GM23338 (cell line): Measurements from ENCODE around the gene PASK. TPM values are rescaled to one million over a fixed set of nuclear protein-coding genes. Genes with fewer than 3 reads are reported as not detected.

Source experiments
- ATAC-seq: fragments of 200-7000 bp; cut with Tn5 transposase; 3 replicates; pipeline ENCODE4 v1.9.1; 2020
- DNase-seq: peaks from one replicate; pipeline ENCODE4 v3.0.0-alpha.2; 2015; ENCODE audit warnings: low spot score
- H2AFZ ChIP-seq: fragments of 200-600 bp; sonication (generic); 2 replicates; pipeline ENCODE4 v1.8.0; 2016; ENCODE audit warnings: antibody characterized with exemption, mild to moderate bottlenecking, moderate library complexity
- H3F3A ChIP-seq: fragments of 200-600 bp; sonication (generic); replicated peaks from 2 replicates; pipeline ENCODE4 v1.8.0; 2017; ENCODE audit warnings: antibody characterized with exemption, mixed run types, low read depth
- H3K27ac ChIP-seq: fragments of 200-600 bp; sonication (generic); 2 replicates; pipeline ENCODE4 v1.6.1; 2016; ENCODE audit warnings: low read depth
- H3K27me3 ChIP-seq: fragments of 200-600 bp; sonication (generic); 2 replicates; pipeline ENCODE4 v1.8.0; 2016; ENCODE audit warnings: mild to moderate bottlenecking, mixed run types, moderate library complexity; ENCODE audit not compliant: insufficient read depth
- H3K36me3 ChIP-seq: fragments of 200-600 bp; sonication (generic); 2 replicates; pipeline ENCODE4 v1.8.0; 2016; ENCODE audit warnings: mild to moderate bottlenecking; ENCODE audit not compliant: insufficient read depth
- H3K4me1 ChIP-seq: fragments of 200-600 bp; sonication (generic); 2 replicates; pipeline ENCODE4 v1.8.0; 2016; ENCODE audit warnings: mild to moderate bottlenecking, moderate library complexity; ENCODE audit not compliant: insufficient read depth
- H3K4me2 ChIP-seq: fragments of 200-600 bp; sonication (generic); 2 replicates; pipeline ENCODE4 v1.7.1; 2017; ENCODE audit warnings: mixed run types
- H3K4me3 ChIP-seq: fragments of 200-600 bp; sonication (generic); 2 replicates; pipeline ENCODE4 v1.6.1; 2016; ENCODE audit warnings: mixed run types
- H3K79me2 ChIP-seq: fragments of 200-600 bp; sonication (generic); replicated peaks from 2 replicates; pipeline ENCODE4 v1.8.0; 2017; ENCODE audit warnings: mild to moderate bottlenecking; ENCODE audit not compliant: insufficient read depth
- H3K9me2 ChIP-seq: fragments of 200-600 bp; sonication (generic); 2 replicates; pipeline ENCODE4 v1.8.0; 2017; ENCODE audit not compliant: insufficient read depth
- H4K20me1 ChIP-seq: fragments of 200-600 bp; sonication (generic); replicated peaks from 2 replicates; pipeline ENCODE4 v1.8.0; 2017; ENCODE audit warnings: mild to moderate bottlenecking; ENCODE audit not compliant: insufficient read depth
- H3K27ac Mint-ChIP-seq: 2 replicates; pipeline ENCODE4 v1.8.0; 2020; ENCODE audit warnings: inconsistent platforms, mild to moderate bottlenecking, moderate library complexity, mixed read lengths
- H3K27me3 Mint-ChIP-seq: 3 replicates; pipeline ENCODE4 v1.8.0; 2022; ENCODE audit warnings: low read depth, mild to moderate bottlenecking, moderate library complexity, mixed read lengths, inconsistent platforms; ENCODE audit not compliant: insufficient read depth, poor library complexity
- H3K36me3 Mint-ChIP-seq: 3 replicates; pipeline ENCODE4 v1.8.0; 2021; ENCODE audit warnings: low read depth, mild to moderate bottlenecking, inconsistent platforms, moderate library complexity, mixed read lengths
- H3K4me1 Mint-ChIP-seq: 3 replicates; pipeline ENCODE4 v1.8.0; 2020; ENCODE audit warnings: mild to moderate bottlenecking, inconsistent platforms, mixed read lengths
- H3K4me3 Mint-ChIP-seq: 3 replicates; pipeline ENCODE4 v1.8.0; 2021; ENCODE audit warnings: moderate library complexity, mild to moderate bottlenecking, inconsistent platforms, mixed read lengths
- H3K9me3 Mint-ChIP-seq: 3 replicates; pipeline ENCODE4 v1.8.0; 2020; ENCODE audit warnings: moderate library complexity, mild to moderate bottlenecking, inconsistent platforms, mixed read lengths
- CREB1 ChIP-seq: fragments of 250-450 bp; sonication (Bioruptor Pico); IDR thresholded peaks from 2 replicates; pipeline ENCODE4 v1.5.0; 2020; ENCODE audit warnings: low read depth, mild to moderate bottlenecking, moderate library complexity
- EZH2 ChIP-seq: fragments of 200-600 bp; sonication (generic); IDR thresholded peaks from one replicate; pipeline ENCODE4 v1.8.0; 2017; ENCODE audit warnings: antibody characterized with exemption, mild to moderate bottlenecking, low read depth; ENCODE audit not compliant: unreplicated experiment
- EZH2phosphoT487 ChIP-seq: fragments of 200-600 bp; sonication (generic); IDR thresholded peaks from one replicate; pipeline ENCODE4 v1.8.1; 2018; ENCODE audit warnings: antibody characterized with exemption; ENCODE audit not compliant: unreplicated experiment
- JUNB ChIP-seq: IDR thresholded peaks from one replicate; pipeline ENCODE4 v1.6.1; 2016; ENCODE audit warnings: antibody characterized with exemption; ENCODE audit not compliant: unreplicated experiment
- NANOG ChIP-seq: IDR thresholded peaks from 2 replicates; pipeline ENCODE4 v1.6.1; 2016; ENCODE audit warnings: antibody characterized with exemption, borderline replicate concordance
- POLR2AphosphoS5 ChIP-seq: IDR thresholded peaks from 2 replicates; pipeline ENCODE4 v1.6.1; 2016; ENCODE audit warnings: antibody characterized with exemption, low read depth
- STAT1 ChIP-seq: IDR thresholded peaks from one replicate; pipeline ENCODE4 v1.6.1; 2016; ENCODE audit warnings: antibody characterized with exemption; ENCODE audit not compliant: unreplicated experiment
- ZNF331 ChIP-seq: fragments of 250-450 bp; sonication (Bioruptor Pico); IDR thresholded peaks from 2 replicates; pipeline ENCODE4 v1.5.0; 2020; ENCODE audit warnings: low read depth, mild to moderate bottlenecking, moderate library complexity
- polyA plus RNA-seq: library from polyadenylated mRNA; unstranded; fragments of >200 nt; fragmentation: Nextera tagmentation; extraction: Ambion mirVana; gene quantifications from 2 replicates; pipeline ENCODE4 v1.2.1, GENCODE V29; 2016
- total RNA-seq: library from RNA; depleted of rRNA; stranded (reverse); fragments of >200 nt; shearing (Covaris generic); gene quantifications from 2 replicates; pipeline ENCODE4 v1.2.3, GENCODE V29; 2014
- TF ChIP-seq, protein P1 (sequence below), 2 experiments: fragments of 200-600 bp in 1 of 2; sonication (generic) in 1 of 2; conservative IDR thresholded peaks; 2 replicates each; pipeline versions ENCODE4 v1.5.1 to v1.6.1; 2016 to 2017; ENCODE audit warnings: antibody characterized with exemption in 2 of 2, low read depth in 2 of 2, mild to moderate bottlenecking in 2 of 2, moderate library complexity in 1 of 2
- TF ChIP-seq, protein P2 (sequence below): IDR thresholded peaks from 2 replicates; pipeline ENCODE4 v1.6.1; 2016; ENCODE audit warnings: antibody characterized with exemption
- TF ChIP-seq, protein P3 (sequence below): IDR thresholded peaks from one replicate; pipeline ENCODE4 v1.6.1; 2018; ENCODE audit warnings: antibody characterized with exemption; ENCODE audit not compliant: unreplicated experiment

The PASK gene
- total and polyA plus RNA-seq, 2 experiments from 2014 or later = 12.5 to 38.4 TPM

DNA sequence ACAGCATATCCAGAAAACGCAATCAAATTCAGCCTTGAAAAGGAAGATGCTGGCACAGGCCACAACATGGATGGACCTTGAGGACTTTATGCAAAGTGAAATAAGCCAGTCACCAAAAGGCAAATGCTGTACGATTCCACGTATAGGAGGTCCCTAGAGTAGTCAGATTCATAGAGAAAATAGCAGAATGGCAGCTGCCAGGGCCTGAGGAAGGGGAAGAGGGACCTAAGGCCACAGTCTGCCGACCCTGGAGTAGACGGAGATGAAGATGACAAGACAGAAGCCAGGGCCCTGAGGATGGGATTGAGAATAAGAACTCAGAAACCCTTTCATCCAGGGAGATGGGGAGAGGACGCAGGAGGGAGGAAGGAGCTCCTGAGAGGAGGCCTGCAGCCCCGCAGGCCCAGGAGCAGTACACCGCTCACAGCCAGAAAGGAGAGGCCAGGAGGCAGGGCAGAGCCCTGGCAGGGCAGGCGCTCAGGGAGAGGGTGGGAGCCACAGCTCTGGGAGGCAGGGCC lies 39.1 kb downstream of the PASK start (continued):
- TF ChIP-seq CREB1 (no peak), EZH2phosphoT487 (no peak)

DNA sequence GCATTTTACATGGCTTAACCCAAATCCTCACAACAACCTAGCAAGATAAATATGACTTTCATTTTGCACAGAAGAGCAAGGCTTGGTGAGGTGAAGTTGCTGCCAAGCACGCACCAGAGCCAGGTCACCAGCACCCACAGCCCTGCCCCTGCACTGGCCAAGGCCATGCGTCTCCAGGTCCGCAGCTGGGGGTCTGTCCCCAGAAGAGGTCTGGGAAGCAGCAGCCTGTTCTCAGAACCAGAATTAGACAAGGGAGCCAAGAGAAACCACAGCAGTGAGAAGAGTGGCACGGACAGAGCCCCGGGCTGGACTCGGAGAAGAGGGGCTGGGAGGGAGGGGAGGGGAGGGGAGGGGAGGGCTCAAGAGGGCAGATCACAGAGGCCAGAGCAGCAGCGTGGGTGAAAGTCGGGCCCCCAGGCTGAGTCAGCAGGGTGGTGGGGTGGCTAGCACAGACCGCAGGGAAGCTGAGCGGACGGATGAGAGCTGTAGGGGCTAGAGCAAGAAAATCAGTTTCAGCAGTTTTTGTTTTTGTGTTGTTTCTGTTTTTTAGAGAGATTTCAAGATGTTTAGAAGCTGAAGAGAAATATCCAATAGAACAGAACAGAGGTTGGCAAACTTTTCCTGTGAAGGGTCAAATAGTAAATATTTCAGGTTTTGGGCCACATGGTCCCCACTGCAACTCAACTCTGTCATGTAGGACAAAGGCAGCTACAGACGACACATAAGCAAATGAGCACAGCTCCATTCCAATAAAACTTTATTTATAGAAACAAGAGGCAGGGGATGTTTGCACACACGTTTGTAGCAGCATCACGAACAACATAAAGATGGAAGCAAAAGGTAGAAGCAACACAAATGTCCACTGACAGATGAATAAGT lies 39.8 kb downstream of the PASK start:
- H3K27me3 Mint-ChIP-seq = peaks cover 2% of the 10 kb centered on the region
- H3K4me3 ChIP-seq = no peak overlapping the region
- H3K9me3 Mint-ChIP-seq = no peaks in the 10 kb centered on the region; the same call in 2 of the 3 replicates
- no peak overlapping the region for H3K27ac Mint-ChIP-seq
- no peak overlapping the region for H3K27ac ChIP-seq
- no peaks in the 10 kb centered on the region for H3F3A ChIP-seq
- no peaks in the 10 kb centered on the region for H3K36me3 ChIP-seq
- no peaks in the 10 kb centered on the region for H4K20me1 ChIP-seq
- no peaks in the 10 kb centered on the region for H3K9me2 ChIP-seq
- no peaks in the 10 kb centered on the region for H3K4me1 ChIP-seq
- H3K4me3 Mint-ChIP-seq = no peak overlapping the region
- H3K4me2 ChIP-seq = no peak overlapping the region
- H2AFZ ChIP-seq = no peak overlapping the region
- DNase-seq (no peak), ATAC-seq (no peak)
- peaks cover 15% of the 10 kb centered on the region; the same call in 2 of the 3 replicates for H3K36me3 Mint-ChIP-seq
- no peaks in the 10 kb centered on the region for H3K27me3 ChIP-seq
- H3K4me1 Mint-ChIP-seq = no peaks in the 10 kb centered on the region
- no peaks in the 10 kb centered on the region for H3K79me2 ChIP-seq
- TF ChIP-seq POLR2AphosphoS5 (no peak), NANOG (no peak), CREB1 (no peak), EZH2 (no peak), EZH2phosphoT487 (no peak), ZNF331 (CRISPR knock-in tag) (no peak), STAT1 (no peak), JUNB (no peak)
- TF ChIP-seq, protein P1, sequence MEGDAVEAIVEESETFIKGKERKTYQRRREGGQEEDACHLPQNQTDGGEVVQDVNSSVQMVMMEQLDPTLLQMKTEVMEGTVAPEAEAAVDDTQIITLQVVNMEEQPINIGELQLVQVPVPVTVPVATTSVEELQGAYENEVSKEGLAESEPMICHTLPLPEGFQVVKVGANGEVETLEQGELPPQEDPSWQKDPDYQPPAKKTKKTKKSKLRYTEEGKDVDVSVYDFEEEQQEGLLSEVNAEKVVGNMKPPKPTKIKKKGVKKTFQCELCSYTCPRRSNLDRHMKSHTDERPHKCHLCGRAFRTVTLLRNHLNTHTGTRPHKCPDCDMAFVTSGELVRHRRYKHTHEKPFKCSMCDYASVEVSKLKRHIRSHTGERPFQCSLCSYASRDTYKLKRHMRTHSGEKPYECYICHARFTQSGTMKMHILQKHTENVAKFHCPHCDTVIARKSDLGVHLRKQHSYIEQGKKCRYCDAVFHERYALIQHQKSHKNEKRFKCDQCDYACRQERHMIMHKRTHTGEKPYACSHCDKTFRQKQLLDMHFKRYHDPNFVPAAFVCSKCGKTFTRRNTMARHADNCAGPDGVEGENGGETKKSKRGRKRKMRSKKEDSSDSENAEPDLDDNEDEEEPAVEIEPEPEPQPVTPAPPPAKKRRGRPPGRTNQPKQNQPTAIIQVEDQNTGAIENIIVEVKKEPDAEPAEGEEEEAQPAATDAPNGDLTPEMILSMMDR (conservative IDR thresholded peaks at IDR 0.05; ENCODE audit: low read depth in 2 of 2) = no peak
- TF ChIP-seq, protein P2, sequence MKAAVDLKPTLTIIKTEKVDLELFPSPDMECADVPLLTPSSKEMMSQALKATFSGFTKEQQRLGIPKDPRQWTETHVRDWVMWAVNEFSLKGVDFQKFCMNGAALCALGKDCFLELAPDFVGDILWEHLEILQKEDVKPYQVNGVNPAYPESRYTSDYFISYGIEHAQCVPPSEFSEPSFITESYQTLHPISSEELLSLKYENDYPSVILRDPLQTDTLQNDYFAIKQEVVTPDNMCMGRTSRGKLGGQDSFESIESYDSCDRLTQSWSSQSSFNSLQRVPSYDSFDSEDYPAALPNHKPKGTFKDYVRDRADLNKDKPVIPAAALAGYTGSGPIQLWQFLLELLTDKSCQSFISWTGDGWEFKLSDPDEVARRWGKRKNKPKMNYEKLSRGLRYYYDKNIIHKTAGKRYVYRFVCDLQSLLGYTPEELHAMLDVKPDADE = no peak
- TF ChIP-seq, protein P3, sequence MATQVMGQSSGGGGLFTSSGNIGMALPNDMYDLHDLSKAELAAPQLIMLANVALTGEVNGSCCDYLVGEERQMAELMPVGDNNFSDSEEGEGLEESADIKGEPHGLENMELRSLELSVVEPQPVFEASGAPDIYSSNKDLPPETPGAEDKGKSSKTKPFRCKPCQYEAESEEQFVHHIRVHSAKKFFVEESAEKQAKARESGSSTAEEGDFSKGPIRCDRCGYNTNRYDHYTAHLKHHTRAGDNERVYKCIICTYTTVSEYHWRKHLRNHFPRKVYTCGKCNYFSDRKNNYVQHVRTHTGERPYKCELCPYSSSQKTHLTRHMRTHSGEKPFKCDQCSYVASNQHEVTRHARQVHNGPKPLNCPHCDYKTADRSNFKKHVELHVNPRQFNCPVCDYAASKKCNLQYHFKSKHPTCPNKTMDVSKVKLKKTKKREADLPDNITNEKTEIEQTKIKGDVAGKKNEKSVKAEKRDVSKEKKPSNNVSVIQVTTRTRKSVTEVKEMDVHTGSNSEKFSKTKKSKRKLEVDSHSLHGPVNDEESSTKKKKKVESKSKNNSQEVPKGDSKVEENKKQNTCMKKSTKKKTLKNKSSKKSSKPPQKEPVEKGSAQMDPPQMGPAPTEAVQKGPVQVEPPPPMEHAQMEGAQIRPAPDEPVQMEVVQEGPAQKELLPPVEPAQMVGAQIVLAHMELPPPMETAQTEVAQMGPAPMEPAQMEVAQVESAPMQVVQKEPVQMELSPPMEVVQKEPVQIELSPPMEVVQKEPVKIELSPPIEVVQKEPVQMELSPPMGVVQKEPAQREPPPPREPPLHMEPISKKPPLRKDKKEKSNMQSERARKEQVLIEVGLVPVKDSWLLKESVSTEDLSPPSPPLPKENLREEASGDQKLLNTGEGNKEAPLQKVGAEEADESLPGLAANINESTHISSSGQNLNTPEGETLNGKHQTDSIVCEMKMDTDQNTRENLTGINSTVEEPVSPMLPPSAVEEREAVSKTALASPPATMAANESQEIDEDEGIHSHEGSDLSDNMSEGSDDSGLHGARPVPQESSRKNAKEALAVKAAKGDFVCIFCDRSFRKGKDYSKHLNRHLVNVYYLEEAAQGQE = no peak
